WI38 (cell line): ENCODE data around the gene NUDT16.

Experiments
- H3K4me3 ChIP-seq: 2 replicates; pipeline ENCODE4 v1.5.1; 2011; ENCODE audit warnings: low read depth, mild to moderate bottlenecking, control low read depth, low read length
- TF ChIP-seq, protein P1 (sequence below): IDR thresholded peaks from 2 replicates; pipeline ENCODE4 v1.5.1; 2012; ENCODE audit warnings: low read depth, mild to moderate bottlenecking, control low read depth, low read length

The NUDT16 gene

DNA sequence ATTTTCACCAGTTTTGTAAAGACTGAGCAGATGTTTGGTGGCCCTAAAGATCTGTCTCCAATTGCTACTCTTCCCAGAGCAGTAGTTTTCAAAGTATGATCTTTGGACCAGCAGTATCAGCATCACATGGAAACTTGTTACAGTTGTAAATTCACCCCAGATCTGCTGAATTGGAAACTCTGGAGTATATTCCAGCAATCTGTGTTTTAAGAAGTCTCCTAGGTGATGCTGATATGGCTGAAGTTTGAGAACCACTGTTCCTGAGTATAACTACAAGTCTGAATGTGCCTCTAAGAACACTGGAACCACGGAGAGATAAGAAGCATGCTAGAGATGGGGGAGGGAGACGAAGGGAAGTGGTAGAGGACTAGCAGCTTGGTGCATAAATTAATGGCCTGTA is 45.7 kb downstream of the NUDT16 start:
- H3K4me3 ChIP-seq = no peak overlapping the region
- TF ChIP-seq, protein P1, sequence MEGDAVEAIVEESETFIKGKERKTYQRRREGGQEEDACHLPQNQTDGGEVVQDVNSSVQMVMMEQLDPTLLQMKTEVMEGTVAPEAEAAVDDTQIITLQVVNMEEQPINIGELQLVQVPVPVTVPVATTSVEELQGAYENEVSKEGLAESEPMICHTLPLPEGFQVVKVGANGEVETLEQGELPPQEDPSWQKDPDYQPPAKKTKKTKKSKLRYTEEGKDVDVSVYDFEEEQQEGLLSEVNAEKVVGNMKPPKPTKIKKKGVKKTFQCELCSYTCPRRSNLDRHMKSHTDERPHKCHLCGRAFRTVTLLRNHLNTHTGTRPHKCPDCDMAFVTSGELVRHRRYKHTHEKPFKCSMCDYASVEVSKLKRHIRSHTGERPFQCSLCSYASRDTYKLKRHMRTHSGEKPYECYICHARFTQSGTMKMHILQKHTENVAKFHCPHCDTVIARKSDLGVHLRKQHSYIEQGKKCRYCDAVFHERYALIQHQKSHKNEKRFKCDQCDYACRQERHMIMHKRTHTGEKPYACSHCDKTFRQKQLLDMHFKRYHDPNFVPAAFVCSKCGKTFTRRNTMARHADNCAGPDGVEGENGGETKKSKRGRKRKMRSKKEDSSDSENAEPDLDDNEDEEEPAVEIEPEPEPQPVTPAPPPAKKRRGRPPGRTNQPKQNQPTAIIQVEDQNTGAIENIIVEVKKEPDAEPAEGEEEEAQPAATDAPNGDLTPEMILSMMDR = no peak

DNA sequence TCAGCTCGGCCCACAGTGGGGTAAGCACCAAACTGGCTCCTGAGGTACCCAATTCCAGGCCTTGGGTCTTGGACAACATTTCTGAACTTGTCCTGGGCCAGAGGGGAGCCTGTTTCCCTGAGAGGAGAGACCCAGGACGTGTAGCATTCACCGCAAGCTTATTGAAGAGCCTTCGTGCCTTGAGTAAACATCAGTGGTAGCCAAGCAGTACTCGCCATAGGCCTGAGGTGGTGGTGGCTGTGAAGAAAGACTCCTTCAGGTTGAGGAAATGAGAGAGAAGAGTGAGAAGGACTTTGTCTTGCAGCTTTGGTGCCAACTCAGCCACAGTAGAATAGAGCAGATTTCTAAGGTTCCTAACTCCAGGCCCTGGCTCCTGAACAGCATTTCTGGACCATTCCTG is 50.2 kb downstream of the NUDT16 start:
- TF ChIP-seq, protein P1 = no peak
- no peak overlapping the region for H3K4me3 ChIP-seq

GRCh38 chr3:131432441-131432840 is 50.9 kb downstream of the NUDT16 start:
- TF ChIP-seq, protein P1 = no peak
- H3K4me3 ChIP-seq = no peak overlapping the region

DNA sequence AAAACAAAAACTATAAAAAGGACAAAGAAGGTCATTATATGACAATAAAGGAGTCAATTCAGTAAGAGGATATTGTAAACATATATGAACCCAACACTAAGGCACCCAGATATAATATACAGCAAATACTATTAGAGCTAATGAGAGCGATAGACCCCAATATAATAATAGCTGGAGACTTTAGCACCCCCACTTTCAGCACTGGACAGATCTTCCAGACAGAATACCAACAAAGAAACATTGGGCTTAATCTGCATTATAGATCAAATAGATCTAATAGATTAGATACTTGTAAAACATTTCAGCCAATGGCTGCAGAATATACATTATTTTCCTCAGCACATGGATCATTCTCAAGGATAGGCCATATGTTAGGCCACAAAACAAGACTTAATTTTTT is 53.4 kb downstream of the NUDT16 start:
- TF ChIP-seq, protein P1 = no peak
- H3K4me3 ChIP-seq = no peak overlapping the region
